Glutamatergic neuron (in vitro differentiated cells): ENCODE results near the gene FAM228A. TPM values are rescaled to one million over a fixed set of nuclear protein-coding genes. Genes with fewer than 3 reads are reported as not detected.

Experiments used
- DNase-seq: peaks from one replicate; pipeline ENCODE4 v3.0.0; 2022
- H3K27ac Mint-ChIP-seq: one replicate; pipeline ENCODE4 v1.8.0; 2020; ENCODE audit warnings: mild to moderate bottlenecking, mixed read lengths, inconsistent platforms; ENCODE audit not compliant: unreplicated experiment
- H3K27me3 Mint-ChIP-seq: one replicate; pipeline ENCODE4 v1.8.0; 2020; ENCODE audit warnings: mild to moderate bottlenecking, moderate library complexity, mixed read lengths, inconsistent platforms; ENCODE audit not compliant: unreplicated experiment
- H3K36me3 Mint-ChIP-seq: one replicate; pipeline ENCODE4 v1.8.0; 2020; ENCODE audit warnings: mild to moderate bottlenecking, mixed read lengths, inconsistent platforms; ENCODE audit not compliant: unreplicated experiment
- H3K4me1 Mint-ChIP-seq: one replicate; pipeline ENCODE4 v1.8.0; 2020; ENCODE audit warnings: mild to moderate bottlenecking, low read depth, mixed read lengths, inconsistent platforms; ENCODE audit not compliant: unreplicated experiment
- H3K4me3 Mint-ChIP-seq: one replicate; pipeline ENCODE4 v1.8.0; 2020; ENCODE audit warnings: mild to moderate bottlenecking, mixed read lengths, inconsistent platforms; ENCODE audit not compliant: unreplicated experiment
- H3K9me3 Mint-ChIP-seq: one replicate; pipeline ENCODE4 v1.8.0; 2020; ENCODE audit warnings: mild to moderate bottlenecking, moderate library complexity, mixed read lengths, inconsistent platforms; ENCODE audit not compliant: unreplicated experiment
- CTCF ChIP-seq: fragments of 200-600 bp; sonication (generic); IDR thresholded peaks from one replicate; pipeline ENCODE4 v1.5.0; 2021; ENCODE audit not compliant: partially characterized antibody, unreplicated experiment
- total RNA-seq: library from RNA; stranded (reverse); fragmentation: NEBNext Ultra II Directional; extraction: Animal tissue kit (Norgen Biotek cat#: 25700); gene quantifications from one replicate; pipeline ENCODE4 v1.2.1, GENCODE V29; 2021; ENCODE audit not compliant: unreplicated experiment

Gene FAM228A
- total RNA-seq, 1 donor from 2014 or later: 0.69 TPM

DNA sequence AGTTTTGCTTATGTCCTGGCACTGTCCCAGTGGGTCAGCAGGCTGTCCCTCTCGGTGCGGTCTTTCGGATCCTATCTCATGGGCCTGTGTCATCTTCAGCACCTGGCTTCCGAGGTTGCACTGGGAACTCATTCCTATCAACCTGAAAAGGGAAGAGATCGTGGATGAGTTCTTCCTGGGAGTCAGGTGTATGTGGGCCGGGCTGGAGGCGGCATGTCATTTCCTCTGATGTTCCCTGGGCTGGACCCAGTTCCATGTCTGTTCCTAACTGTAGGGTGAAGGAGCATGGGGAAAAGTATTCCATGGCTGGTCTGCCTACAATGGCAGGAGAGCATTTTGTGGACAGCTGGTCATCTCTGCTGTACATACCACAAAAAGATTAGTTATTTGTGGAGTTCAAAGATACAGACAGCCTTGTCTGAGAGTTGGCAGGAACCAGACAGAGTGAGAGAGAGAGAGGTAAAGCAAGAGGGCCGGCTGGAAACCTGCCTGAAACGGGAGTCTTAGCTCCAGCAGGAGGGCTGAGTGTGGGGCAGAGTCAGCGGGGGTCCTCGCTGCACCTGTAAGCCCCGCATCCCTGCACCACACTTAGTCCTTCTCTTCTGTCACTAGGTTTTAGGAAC lies 25.2 kb downstream of the FAM228A start:
- no peak for TF ChIP-seq CTCF
- H3K9me3 Mint-ChIP-seq: no peaks in the 10 kb centered on the region
- H3K4me1 Mint-ChIP-seq: peaks cover 2% of the 10 kb centered on the region
- peaks cover 4% of the 10 kb centered on the region for H3K36me3 Mint-ChIP-seq
- no peak overlapping the region for H3K4me3 Mint-ChIP-seq
- H3K27me3 Mint-ChIP-seq: peaks cover 9% of the 10 kb centered on the region
- no peak for DNase-seq
- no peak overlapping the region for H3K27ac Mint-ChIP-seq

GRCh38 chr2:24200799-24201198 lies 25.9 kb downstream of the FAM228A start:
- TF ChIP-seq CTCF: no peak
- H3K9me3 Mint-ChIP-seq: peaks cover 4% of the 10 kb centered on the region
- peaks cover 6% of the 10 kb centered on the region for H3K4me1 Mint-ChIP-seq
- H3K4me3 Mint-ChIP-seq: no peak overlapping the region
- peaks cover 9% of the 10 kb centered on the region for H3K27me3 Mint-ChIP-seq
- peaks cover 4% of the 10 kb centered on the region for H3K36me3 Mint-ChIP-seq
- H3K27ac Mint-ChIP-seq: no peak overlapping the region
- DNase-seq: no peak

- H3K27ac Mint-ChIP-seq: no peak overlapping the region
- peaks cover 8% of the 10 kb centered on the region for H3K27me3 Mint-ChIP-seq
- H3K4me1 Mint-ChIP-seq: peaks cover 9% of the 10 kb centered on the region
Measured at GRCh38 chr2:24203029-24203786, 28.4 kb downstream of the FAM228A start.

DNA sequence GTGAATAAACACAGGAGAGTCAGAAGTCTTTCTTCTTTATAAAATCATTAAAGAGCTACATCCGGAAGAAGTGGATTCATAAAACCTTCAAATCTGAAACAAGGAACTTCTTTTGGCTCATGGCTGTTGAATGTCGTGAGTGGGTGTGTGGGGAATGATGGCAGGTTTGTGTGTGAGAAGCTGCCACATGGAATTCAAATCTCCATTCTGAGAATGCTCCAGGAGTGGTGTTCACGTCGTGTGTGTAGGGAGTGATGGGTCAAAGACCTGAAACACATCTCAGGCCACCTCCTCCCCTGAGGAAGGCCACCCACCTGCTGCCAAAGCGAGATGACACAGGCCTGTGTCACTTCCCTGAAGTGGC lies 28.9 kb downstream of the FAM228A start:
- peaks cover 4% of the 10 kb centered on the region for H3K36me3 Mint-ChIP-seq

More at GRCh38 chr2:24203029-24203786, 28.4 kb downstream of the FAM228A start:
- peaks cover 7% of the 10 kb centered on the region for H3K9me3 Mint-ChIP-seq
- DNase-seq: no peak
- H3K36me3 Mint-ChIP-seq: peaks cover 4% of the 10 kb centered on the region
- H3K4me3 Mint-ChIP-seq: no peak overlapping the region
- TF ChIP-seq CTCF: no peak

More for the DNA sequence above, 28.9 kb downstream of the FAM228A start:
- H3K4me3 Mint-ChIP-seq: no peak overlapping the region
- no peak for DNase-seq
- H3K27ac Mint-ChIP-seq: no peak overlapping the region
- no peak for TF ChIP-seq CTCF
- peaks cover 9% of the 10 kb centered on the region for H3K4me1 Mint-ChIP-seq
- peaks cover 7% of the 10 kb centered on the region for H3K9me3 Mint-ChIP-seq
- H3K27me3 Mint-ChIP-seq: peaks cover 8% of the 10 kb centered on the region
